ENCODE measurements around the gene DOLK. TPM values are rescaled to one million over a fixed set of nuclear protein-coding genes. Genes with fewer than 3 reads are reported as not detected.
A peak's percentile ranks its signal among the peaks of the same experiment; 100 is the strongest.

The DOLK gene
- total RNA-seq, 1 experiment from 2014 or later: 14.8 TPM

GRCh38 chr9:128909859-128910258 lies 37.5 kb downstream of the DOLK start:
- peaks cover 36% of the 10 kb centered on the region for H3K36me3 Mint-ChIP-seq
- CTCF ChIA-PET: no interaction called here

GRCh38 chr9:128908372-128908771 lies 39.0 kb downstream of the DOLK start:
- TF ChIP-seq ZSCAN18 (CRISPR knock-in tag; IDR thresholded peaks at IDR 0.05): no peak
- TF ChIP-seq ZBTB21 (CRISPR knock-in tag; IDR thresholded peaks at IDR 0.05; ENCODE audit: borderline replicate concordance): no peak
- no peak for DNase-seq (ENCODE audit: low spot score)
- Mint-ChIP-seq H3K9me3 (no peaks in the 10 kb centered on the region), H3K4me3 (no peak overlapping the region), H3K27ac (peak overlapping the region; percentile 23; the same call in 1 of the 2 replicates), H3K27me3 (ENCODE audit: low read depth) (no peaks in the 10 kb centered on the region; the same call in 1 of the 2 replicates), H3K4me1 (peaks cover 23% of the 10 kb centered on the region), H3K36me3 (peaks cover 36% of the 10 kb centered on the region)
- ATAC-seq: no peak
- ChIA-PET POLR2A (no interaction called here), CTCF (interaction anchor here (2.0 kb wide), 1 partner anchor 19 kb away, joined by 8 read pairs; no protein-coding TSS in a partner anchor)

More at GRCh38 chr9:128909859-128910258, 37.5 kb downstream of the DOLK start:
- no peak overlapping the region for H3K4me3 Mint-ChIP-seq
- no peak for ATAC-seq
- no peak for DNase-seq (ENCODE audit: low spot score)
- H3K27me3 Mint-ChIP-seq (ENCODE audit: low read depth): no peaks in the 10 kb centered on the region; the same call in 1 of the 2 replicates
- no peaks in the 10 kb centered on the region for H3K9me3 Mint-ChIP-seq
- POLR2A ChIA-PET: no interaction called here
- TF ChIP-seq CREB1 (CRISPR knock-in tag; IDR thresholded peaks at IDR 0.05) (no peak), PRDM15 (CRISPR knock-in tag; IDR thresholded peaks at IDR 0.05) (no peak), CTCF (IDR thresholded peaks at IDR 0.05) (no peak), KAT7 (CRISPR knock-in tag; IDR thresholded peaks at IDR 0.05; ENCODE audit: borderline replicate concordance) (no peak)
- no peak overlapping the region for H3K27ac Mint-ChIP-seq
- H3K4me1 Mint-ChIP-seq: peaks cover 24% of the 10 kb centered on the region

GRCh38 chr9:128906741-128907140 lies 40.7 kb downstream of the DOLK start:
- DNase-seq (ENCODE audit: low spot score) (no peak), ATAC-seq (no peak)
- TF ChIP-seq ZSCAN18 (CRISPR knock-in tag; IDR thresholded peaks at IDR 0.05) (no peak), ZNF232 (CRISPR knock-in tag; IDR thresholded peaks at IDR 0.05) (no peak), ERG (CRISPR knock-in tag; IDR thresholded peaks at IDR 0.05) (no peak), ESRRA (CRISPR knock-in tag; IDR thresholded peaks at IDR 0.05; ENCODE audit: borderline replicate concordance) (no peak), HMGXB4 (CRISPR knock-in tag; IDR thresholded peaks at IDR 0.05) (no peak), SMAD3 (CRISPR knock-in tag; IDR thresholded peaks at IDR 0.05; ENCODE audit: borderline replicate concordance) (no peak), NR2C2 (CRISPR knock-in tag; IDR thresholded peaks at IDR 0.05) (no peak), JAZF1 (CRISPR knock-in tag; IDR thresholded peaks at IDR 0.05) (no peak)
- Mint-ChIP-seq H3K9me3 (no peaks in the 10 kb centered on the region), H3K36me3 (peaks cover 31% of the 10 kb centered on the region), H3K4me3 (no peak overlapping the region), H3K27me3 (ENCODE audit: low read depth) (no peaks in the 10 kb centered on the region; the same call in 1 of the 2 replicates), H3K27ac (peak overlapping the region; percentile 89), H3K4me1 (peaks cover 7% of the 10 kb centered on the region)
- ChIA-PET CTCF (interaction anchor here (0.6 kb wide), 1 partner anchor 26 kb away, joined by 3 read pairs; no protein-coding TSS in a partner anchor), POLR2A (no interaction called here)
